HEK293T (cell line): Measurements from ENCODE around the gene TMED9.

ENCODE experiments used
- CTCF ChIA-PET: fragments of 350-600 bp; formaldehyde crosslinking; extraction: SDS; loops from one replicate; lab custom pipeline; 2021; ENCODE audit warnings: antibody characterized with exemption, inconsistent platforms; lab: Yijun Ruan, JAX
- POLR2A ChIA-PET: fragments of 350-600 bp; formaldehyde crosslinking; extraction: SDS; loops from one replicate; lab custom pipeline; 2020; ENCODE audit warnings: antibody characterized with exemption, inconsistent platforms; lab: Yijun Ruan, JAX
- DNase-seq: peaks from one replicate; pipeline ENCODE4 v3.0.0; 2012; ENCODE audit warnings: mixed read lengths; ENCODE audit errors: extremely low spot score
- ARNT ChIP-seq: fragments of 450-650 bp; IDR thresholded peaks from 2 replicates; pipeline ENCODE4 v1.6.1; 2017; ENCODE audit warnings: mild to moderate bottlenecking
- BHLHE40 ChIP-seq: fragments of 450-650 bp; IDR thresholded peaks from 2 replicates; pipeline ENCODE4 v1.6.1; 2016; ENCODE audit warnings: mild to moderate bottlenecking, moderate library complexity, borderline replicate concordance
- CTBP1 ChIP-seq: fragments of 450-650 bp; IDR thresholded peaks from 2 replicates; pipeline ENCODE4 v1.6.1; 2016; ENCODE audit warnings: borderline replicate concordance
- ELF4 ChIP-seq: fragments of 450-650 bp; IDR thresholded peaks from 2 replicates; pipeline ENCODE4 v1.6.1; 2017; ENCODE audit warnings: antibody characterized with exemption
- FOXA1 ChIP-seq: fragments of 450-650 bp; IDR thresholded peaks from 2 replicates; pipeline ENCODE4 v1.6.1; 2016; ENCODE audit warnings: mild to moderate bottlenecking
- FOXK2 ChIP-seq: fragments of 450-650 bp; IDR thresholded peaks from 2 replicates; pipeline ENCODE4 v1.6.1; 2016; ENCODE audit warnings: mild to moderate bottlenecking
- FOXM1 ChIP-seq: fragments of 450-650 bp; IDR thresholded peaks from 2 replicates; pipeline ENCODE4 v1.6.1; 2017; ENCODE audit warnings: mild to moderate bottlenecking, borderline replicate concordance
- HDGF ChIP-seq: fragments of 450-650 bp; IDR thresholded peaks from 2 replicates; pipeline ENCODE4 v1.6.1; 2017; ENCODE audit warnings: antibody characterized with exemption, borderline replicate concordance
- L3MBTL2 ChIP-seq: fragments of 450-650 bp; conservative IDR thresholded peaks from 2 replicates; pipeline ENCODE4 v1.6.1; 2016; ENCODE audit warnings: mild to moderate bottlenecking
- LEF1 ChIP-seq: fragments of 450-650 bp; IDR thresholded peaks from 2 replicates; pipeline ENCODE4 v1.6.1; 2017; ENCODE audit warnings: mild to moderate bottlenecking, borderline replicate concordance
- NFRKB ChIP-seq: fragments of 450-650 bp; IDR thresholded peaks from 2 replicates; pipeline ENCODE4 v1.6.1; 2016; ENCODE audit warnings: mild to moderate bottlenecking, moderate library complexity
- PKNOX1 ChIP-seq: fragments of 450-650 bp; IDR thresholded peaks from 2 replicates; pipeline ENCODE4 v1.6.1; 2016
- SP1 ChIP-seq: fragments of 450-650 bp; IDR thresholded peaks from 2 replicates; pipeline ENCODE4 v1.6.1; 2017
- SUZ12 ChIP-seq: fragments of 450-650 bp; IDR thresholded peaks from 2 replicates; pipeline ENCODE4 v1.6.1; 2016; ENCODE audit warnings: mild to moderate bottlenecking
- TARDBP ChIP-seq: fragments of 450-650 bp; IDR thresholded peaks from 2 replicates; pipeline ENCODE4 v1.6.1; 2016
- ZNF384 ChIP-seq: fragments of 450-650 bp; IDR thresholded peaks from 2 replicates; pipeline ENCODE4 v1.6.1; 2016

Gene TMED9

GRCh38 chr5:177590406-177590805, 1.6 kb upstream of the TMED9 start:
- TF ChIP-seq HDGF (no peak), FOXM1 (no peak), BHLHE40 (no peak)
- ChIA-PET CTCF (interaction anchor here (0.7 kb wide), 1 partner anchor 69 kb away, joined by 3 read pairs; no protein-coding TSS in a partner anchor), POLR2A (no interaction called here)
- no peak for DNase-seq

- ChIA-PET POLR2A (interaction anchor here (0.6 to 1.5 kb wide), 7 partner anchors 9 to 94 kb away, joined by 3 to 6 read pairs (median 5); partner anchors contain the start of genes FAM193B and PDLIM7), CTCF (interaction anchor here (2.4 kb wide), 1 partner anchor 16 kb away, joined by 12 read pairs; no protein-coding TSS in a partner anchor)
- TF ChIP-seq SP1 (no peak), LEF1 (no peak), PKNOX1 (no peak), FOXA1 (no peak)
- DNase-seq: no peak
These were observed 353 bp upstream of the TMED9 start for GRCh38 chr5:177591690-177592009.

- TF ChIP-seq L3MBTL2 (no peak), SP1 (no peak), HDGF (no peak), ZNF384 (no peak), SUZ12 (no peak), CTBP1 (no peak), TARDBP (no peak), PKNOX1 (no peak), ARNT (no peak)
- POLR2A ChIA-PET: interaction anchor here (1.0 to 1.5 kb wide), 7 partner anchors 8 to 280 kb away, joined by 3 to 6 read pairs (median 5); partner anchors contain the start of gene FAM193B
- DNase-seq: no peak
- CTCF ChIA-PET: interaction anchor here (2.4 kb wide), 1 partner anchor 15 kb away, joined by 12 read pairs; no protein-coding TSS in a partner anchor
These were observed 902 bp downstream of the TMED9 start for GRCh38 chr5:177592905-177593304.

- ChIA-PET POLR2A (interaction anchor here (1.5 kb wide), 1 partner anchor 281 kb away, joined by 3 read pairs; no protein-coding TSS in a partner anchor), CTCF (interaction anchor here (2.4 kb wide), 1 partner anchor 14 kb away, joined by 12 read pairs; no protein-coding TSS in a partner anchor)
- TF ChIP-seq TARDBP (no peak), L3MBTL2 (no peak), FOXM1 (no peak), NFRKB (no peak)
- DNase-seq: no peak
These were observed 1.5 kb downstream of the TMED9 start for GRCh38 chr5:177593511-177593910.

GRCh38 chr5:177594071-177594470, 2.1 kb downstream of the TMED9 start:
- POLR2A ChIA-PET: no interaction called here
- TF ChIP-seq PKNOX1 (no peak), FOXM1 (no peak), FOXK2 (no peak), BHLHE40 (no peak), CTBP1 (no peak), L3MBTL2 (no peak), NFRKB (no peak), TARDBP (no peak), FOXA1 (no peak), ELF4 (no peak), ARNT (no peak), HDGF (no peak), ZNF384 (no peak), LEF1 (no peak), SP1 (no peak)
- CTCF ChIA-PET: no interaction called here
- no peak for DNase-seq

- ChIA-PET POLR2A (interaction anchor here (0.8 kb wide), 1 partner anchor 49 kb away, joined by 3 read pairs; no protein-coding TSS in a partner anchor), CTCF (no interaction called here)
- TF ChIP-seq PKNOX1: no peak
- TF ChIP-seq NFRKB: no peak
- DNase-seq: no peak
These were observed 3.1 kb downstream of the TMED9 start for GRCh38 chr5:177595026-177595585.
